Measurements from ENCODE around the gene GAL3ST3. TPM values are rescaled to one million over a fixed set of nuclear protein-coding genes. Genes with fewer than 3 reads are reported as not detected.
"Not testable (repeated sequence)": the region's sequence is repeated elsewhere in the genome, so short reads cannot be mapped to it uniquely, and the experiment has no call there.

Gene GAL3ST3
- total RNA-seq, 6 donors from 2014 or later, result 2.4 TPM; not detected in 5

- Histone ChIP-seq H3K4me1 (peaks cover 9 to 30% (median 16%) of the 10 kb centered on the region in 4 donors), H3K27me3 (peaks cover 0 to 12% (median 5%) of the 10 kb centered on the region in 4 donors), H3K9me3 (no peaks in the 10 kb centered on the region), H3K36me3 (no peaks in the 10 kb centered on the region), H3K27ac (no peak overlapping the region), H3K4me3 (no peak overlapping the region)
- 66 to 91% methylated on average over 3 to 6 of the region's 7 CpGs for WGBS, 2 donors
- ATAC-seq (ENCODE audit: low FRiP score in 2 of 2) (no peak), DNase-seq (no peak)
- TF ChIP-seq POLR2AphosphoS5 (IDR thresholded peaks at IDR 0.05), result no peak
- no peak for TF ChIP-seq EP300 (IDR thresholded peaks at IDR 0.05)
Measured at GRCh38 chr11:66013762-66014100, 35.2 kb downstream of the GAL3ST3 start.

GRCh38 chr11:66012946-66013761 is 35.8 kb downstream of the GAL3ST3 start:
- ATAC-seq (ENCODE audit: low FRiP score in 2 of 2) (peak in 1 of 2 donors; percentile 46), DNase-seq (peak in 1 of 2 donors; percentile 53)
- Histone ChIP-seq H3K4me1 (peaks cover 9 to 30% (median 16%) of the 10 kb centered on the region in 4 donors), H3K4me3 (no peak overlapping the region), H3K9me3 (no peaks in the 10 kb centered on the region), H3K27me3 (peaks cover 0 to 12% (median 5%) of the 10 kb centered on the region in 4 donors), H3K36me3 (no peaks in the 10 kb centered on the region), H3K27ac (no peak overlapping the region)
- 18 to 36% methylated on average over 2 to 12 of the region's 12 CpGs for WGBS, 2 donors
- no peak for TF ChIP-seq CTCF (IDR thresholded peaks at IDR 0.05)

- TF ChIP-seq EP300 (IDR thresholded peaks at IDR 0.05), result no peak
- no peak for TF ChIP-seq POLR2AphosphoS5 (IDR thresholded peaks at IDR 0.05)
- no peak for TF ChIP-seq CTCF (IDR thresholded peaks at IDR 0.05)
- no peak for TF ChIP-seq POLR2A (IDR thresholded peaks at IDR 0.05)
- ATAC-seq (ENCODE audit: low FRiP score in 2 of 2), result no peak
- no peaks in the 10 kb centered on the region for H3K36me3 ChIP-seq
- H3K27ac ChIP-seq, result peak overlapping the region; percentile 50 to 79 (median 74)
- WGBS, 2 donors, result 57 to 86% methylated on average over 5 to 12 of the region's 12 CpGs
- H3K4me3 ChIP-seq, result peak overlapping the region in 1 of 4 donors; percentile 24
- peaks cover 0 to 12% (median 5%) of the 10 kb centered on the region in 4 donors for H3K27me3 ChIP-seq
- H3K4me1 ChIP-seq, result peaks cover 9 to 30% (median 16%) of the 10 kb centered on the region in 4 donors
- no peak for DNase-seq
- no peaks in the 10 kb centered on the region for H3K9me3 ChIP-seq
Measured at GRCh38 chr11:66012371-66012945, 36.5 kb downstream of the GAL3ST3 start.

GRCh38 chr11:66011785-66012303 is 37.1 kb downstream of the GAL3ST3 start, which contains the start of gene CST6:
TSS of gene CST6 (plus strand) at chr11:66012008. CDS start at chr11:66012045, 37 bp downstream.
- peaks cover 0 to 12% (median 5%) of the 10 kb centered on the region in 4 donors for H3K27me3 ChIP-seq
- 10 to 16% methylated on average over 16 of the region's 61 CpGs for WGBS, 2 donors
- H3K27ac ChIP-seq, result peak within 1 kb of the TSS; percentile 50 to 79 (median 74)
- H3K36me3 ChIP-seq, result no peaks in the 10 kb centered on the region
- peaks cover 9 to 30% (median 16%) of the 10 kb centered on the region in 4 donors for H3K4me1 ChIP-seq
- no peak for TF ChIP-seq POLR2A (IDR thresholded peaks at IDR 0.05)
- no peak for TF ChIP-seq POLR2AphosphoS5 (IDR thresholded peaks at IDR 0.05)
- no peak for TF ChIP-seq CTCF (IDR thresholded peaks at IDR 0.05)
- no peak for TF ChIP-seq EP300 (IDR thresholded peaks at IDR 0.05)
- no peaks in the 10 kb centered on the region for H3K9me3 ChIP-seq
- DNase-seq (peak in 1 of 2 donors; percentile 89), ATAC-seq (ENCODE audit: low FRiP score in 2 of 2) (peak in 1 of 2 donors; percentile 33)
- H3K4me3 ChIP-seq, result peak within 1 kb of the TSS in 3 of 4 donors; percentile 5 to 28 (median 24)

GRCh38 chr11:66011239-66011784 is 37.6 kb downstream of the GAL3ST3 start:
- WGBS, 2 donors, result 32 to 48% methylated on average over 12 to 14 of the region's 14 CpGs
- H3K27me3 ChIP-seq, result peaks cover 0 to 12% (median 5%) of the 10 kb centered on the region in 4 donors
- TF ChIP-seq CTCF (IDR thresholded peaks at IDR 0.05), result no peak
- peak in 2 of 4 donors; percentile 29 to 36 for TF ChIP-seq POLR2A (IDR thresholded peaks at IDR 0.05)
- no peak for TF ChIP-seq EP300 (IDR thresholded peaks at IDR 0.05)
- peak; percentile 28 to 60 for TF ChIP-seq POLR2AphosphoS5 (IDR thresholded peaks at IDR 0.05)
- peak in 1 of 2 donors; percentile 93 for DNase-seq
- H3K36me3 ChIP-seq, result no peaks in the 10 kb centered on the region
- H3K27ac ChIP-seq, result peak overlapping the region; percentile 50 to 79 (median 74)
- H3K9me3 ChIP-seq, result no peaks in the 10 kb centered on the region
- peaks cover 9 to 30% (median 16%) of the 10 kb centered on the region in 4 donors for H3K4me1 ChIP-seq
- ATAC-seq (ENCODE audit: low FRiP score in 2 of 2), result peak; percentile 65 to 85
- peak overlapping the region in 3 of 4 donors; percentile 5 to 28 (median 24) for H3K4me3 ChIP-seq

- 67 to 80% methylated on average over 4 of the region's 4 CpGs for WGBS, 2 donors
- not testable (repeated sequence) for H3K9me3 ChIP-seq
Measured at GRCh38 chr11:66010036-66010435, 38.9 kb downstream of the GAL3ST3 start.

More at GRCh38 chr11:66010036-66010435, 38.9 kb downstream of the GAL3ST3 start:
- Histone ChIP-seq H3K4me1 (peaks cover 9 to 24% (median 14%) of the 10 kb centered on the region in 4 donors), H3K27me3 (peaks cover 0 to 12% (median 5%) of the 10 kb centered on the region in 4 donors)
- not testable (repeated sequence) for H3K36me3 ChIP-seq; ATAC-seq (ENCODE audit: low FRiP score in 2 of 2); H3K4me3 ChIP-seq; H3K27ac ChIP-seq; DNase-seq
